GM12878 (cell line): ENCODE measurements around the gene CERK.

Experiments
- BHLHE40 ChIP-seq, 2 experiments: fragments of 450-650 bp in 1 of 2; IDR thresholded peaks; 2 replicates each; pipeline ENCODE4 v1.6.1; 2011 to 2017; ENCODE audit warnings: low read depth in 2 of 2, borderline replicate concordance in 1 of 2, improper control_type of control experiment in 1 of 2, low read length in 1 of 2, mild to moderate bottlenecking in 1 of 2
- NFYB ChIP-seq: IDR thresholded peaks from 2 replicates; pipeline ENCODE4 v1.6.1; 2011; ENCODE audit warnings: low read depth, mild to moderate bottlenecking, low read length, improper control_type of control experiment, moderate library complexity; ENCODE audit not compliant: insufficient read depth
- POLR2A ChIP-seq: IDR thresholded peaks from 2 replicates; pipeline ENCODE4 v1.6.1; 2011; ENCODE audit warnings: low read depth, mild to moderate bottlenecking, low read length
- SRF ChIP-seq, 2 experiments: IDR thresholded peaks; 2 replicates each; pipeline ENCODE4 v1.6.1; 2011; ENCODE audit warnings: low read depth in 2 of 2, low read length in 2 of 2, mild to moderate bottlenecking in 1 of 2, moderate library complexity in 1 of 2
- ZNF217 ChIP-seq: fragments of 450-650 bp; IDR thresholded peaks from 2 replicates; pipeline ENCODE4 v1.6.1; 2017; ENCODE audit warnings: antibody characterized with exemption, mild to moderate bottlenecking

DNA sequence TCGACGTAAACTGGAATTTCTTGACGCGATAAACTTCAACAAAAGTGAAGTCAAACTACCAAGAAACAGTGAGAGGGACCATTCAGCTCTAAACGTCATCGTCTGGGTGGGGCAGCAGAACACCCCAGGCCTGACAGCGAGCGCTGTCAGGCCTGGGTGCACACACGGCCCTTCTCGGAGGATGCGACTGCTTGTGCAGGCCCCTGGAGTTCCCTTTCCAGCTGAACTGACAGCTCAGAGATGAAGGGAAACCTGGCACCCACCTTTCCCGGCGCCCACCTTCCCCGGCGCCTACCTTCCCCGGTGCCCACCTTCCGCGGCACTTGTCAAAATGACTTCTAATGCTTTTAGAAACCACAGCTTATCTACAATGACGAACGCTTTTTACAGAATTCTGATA lies 47.9 kb downstream of the CERK start:
- TF ChIP-seq ZNF217, result no peak
- TF ChIP-seq POLR2A, result no peak
- TF ChIP-seq NFYB, result no peak
- no peak for TF ChIP-seq SRF (IDR thresholded peaks at IDR 0.05; ENCODE audit: low read depth in 2 of 2, low read length in 2 of 2)
- no peak for TF ChIP-seq BHLHE40 (IDR thresholded peaks at IDR 0.05; ENCODE audit: borderline replicate concordance in 1 of 2, low read depth in 2 of 2, low read length in 1 of 2)
